ENCODE results near the gene MISP3.

- TF ChIP-seq CTCF (IDR thresholded peaks at IDR 0.05) (no peak), KDM5A (IDR thresholded peaks at IDR 0.05) (no peak), CEBPB (IDR thresholded peaks at IDR 0.05) (no peak), ESRRA (IDR thresholded peaks at IDR 0.05; ENCODE audit: borderline replicate concordance, low read length) (no peak), HDAC2 (IDR thresholded peaks at IDR 0.05) (no peak), MAX (IDR thresholded peaks at IDR 0.05) (no peak), CBX8 (IDR thresholded peaks at IDR 0.05) (no peak), EP300 (IDR thresholded peaks at IDR 0.05) (no peak), POLR2A (IDR thresholded peaks at IDR 0.05; ENCODE audit: low read length) (no peak), EHF (CRISPR knock-in tag; IDR thresholded peaks at IDR 0.05) (no peak), HOXB13 (CRISPR knock-in tag; IDR thresholded peaks at IDR 0.05; ENCODE audit: low read depth) (no peak)
Observed at GRCh38 chr19:14117668-14118164, 45.1 kb downstream of the MISP3 start, which contains the start of gene PRKACA.
